ENCODE data around the gene NLRP3.

Gene NLRP3

GRCh38 chr1:247406014-247406656, 9.8 kb upstream of the NLRP3 start:
- no peak for TF ChIP-seq CTCF (IDR thresholded peaks at IDR 0.05)

- no peak for TF ChIP-seq CTCF (IDR thresholded peaks at IDR 0.05)
Measured at GRCh38 chr1:247407180-247407616, 8.8 kb upstream of the NLRP3 start.

- no peak for TF ChIP-seq CTCF (IDR thresholded peaks at IDR 0.05)
Measured at GRCh38 chr1:247408100-247408499, 7.9 kb upstream of the NLRP3 start.

- TF ChIP-seq CTCF (IDR thresholded peaks at IDR 0.05) = no peak
Measured at GRCh38 chr1:247409869-247410544, 6.0 kb upstream of the NLRP3 start.

- TF ChIP-seq CTCF (IDR thresholded peaks at IDR 0.05) = no peak
Measured at GRCh38 chr1:247411621-247412327, 4.2 kb upstream of the NLRP3 start.

GRCh38 chr1:247417831-247418230, 1.9 kb downstream of the NLRP3 start:
- no peak for TF ChIP-seq CTCF (IDR thresholded peaks at IDR 0.05)

- TF ChIP-seq CTCF (IDR thresholded peaks at IDR 0.05) = no peak
Measured at GRCh38 chr1:247419336-247419735, 3.4 kb downstream of the NLRP3 start.

All from LNCAP (cell line).